Hematopoietic multipotent progenitor cell treated with erythropoietin and hydrocortisone succinate and interleukin-3 and kit ligand, for 6 days (in vitro differentiated cells): Measurements from ENCODE around the gene TWSG1.

Source experiments
- DNase-seq: peaks from one replicate; pipeline ENCODE4 v3.0.0-alpha.2; 2015

Gene TWSG1

DNA sequence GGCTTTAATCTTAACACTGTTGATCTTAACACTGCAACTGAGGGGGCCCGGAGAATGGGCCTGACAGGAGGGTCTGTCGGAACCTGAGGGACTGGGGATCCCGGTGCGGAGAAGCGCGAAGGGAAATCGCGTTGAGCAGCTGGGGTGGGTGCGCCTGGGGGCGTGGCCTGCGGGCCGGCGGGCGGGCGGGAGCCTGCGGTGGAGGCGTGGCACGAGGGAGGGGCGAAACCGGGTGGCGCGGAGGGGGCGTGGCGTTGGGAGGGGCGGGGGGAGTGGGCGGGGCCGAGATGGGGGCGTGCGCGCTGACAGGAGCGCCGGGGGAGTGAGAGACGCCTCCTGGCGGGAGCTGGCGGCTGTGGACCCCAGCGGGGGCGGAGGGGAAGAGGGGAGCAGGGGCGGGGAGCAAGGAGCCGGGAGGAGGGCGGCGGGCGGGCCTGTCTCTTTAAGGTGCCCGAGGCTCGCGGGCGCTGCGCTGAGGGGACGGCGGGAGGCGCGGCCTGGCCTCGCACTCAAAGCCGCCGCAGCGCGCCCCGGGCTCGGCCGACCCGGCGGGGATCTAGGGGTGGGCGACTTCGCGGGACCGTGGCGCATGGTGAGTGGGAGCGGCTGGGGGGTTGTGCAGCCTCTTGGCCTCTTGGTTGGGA lies at the start of gene TWSG1:
Gene TWSG1 (plus strand): TSS at position 445 of the 644 bp plus-strand sequence. CDS start 2,457 bp downstream, outside the sequence.
- peak; percentile 97 for DNase-seq

DNA sequence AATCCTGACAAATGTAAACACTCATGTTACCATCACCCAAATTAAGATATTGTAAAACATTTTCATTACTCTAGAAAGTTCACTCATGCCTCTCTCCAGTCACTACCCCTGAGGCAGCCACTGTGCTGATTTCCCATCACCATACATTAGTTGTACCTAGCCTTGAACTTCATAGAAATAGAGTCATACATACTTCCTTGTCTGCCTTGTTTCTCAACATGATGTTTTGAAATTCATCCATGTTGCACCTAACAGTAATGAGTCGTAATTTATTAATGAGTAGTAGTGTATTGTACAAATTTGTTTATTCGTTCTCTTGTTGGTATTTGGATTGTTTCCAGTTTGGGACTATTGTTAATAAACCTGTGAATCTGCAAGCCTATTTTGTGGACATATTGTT lies 49.0 kb upstream of the TWSG1 start:
- DNase-seq: no peak

DNA sequence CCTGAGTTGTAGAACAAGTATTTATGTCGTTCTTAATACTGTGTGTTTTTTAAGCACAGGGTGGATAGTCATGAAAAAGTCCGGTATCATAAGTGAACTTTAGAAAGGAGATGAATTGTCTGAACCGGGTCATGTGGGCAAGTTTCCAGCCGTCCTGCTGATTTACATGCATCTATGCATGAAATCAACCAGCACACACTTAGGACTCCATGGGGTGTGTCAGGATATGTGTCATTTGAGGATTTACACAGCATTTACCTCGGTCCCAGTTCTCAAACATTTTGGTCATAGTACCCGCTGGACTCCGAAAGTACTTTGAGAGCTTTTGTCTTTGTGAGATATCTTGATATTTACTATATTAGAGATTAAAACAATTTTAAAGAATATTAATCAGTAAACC lies 47.5 kb upstream of the TWSG1 start:
- DNase-seq: no peak

DNA sequence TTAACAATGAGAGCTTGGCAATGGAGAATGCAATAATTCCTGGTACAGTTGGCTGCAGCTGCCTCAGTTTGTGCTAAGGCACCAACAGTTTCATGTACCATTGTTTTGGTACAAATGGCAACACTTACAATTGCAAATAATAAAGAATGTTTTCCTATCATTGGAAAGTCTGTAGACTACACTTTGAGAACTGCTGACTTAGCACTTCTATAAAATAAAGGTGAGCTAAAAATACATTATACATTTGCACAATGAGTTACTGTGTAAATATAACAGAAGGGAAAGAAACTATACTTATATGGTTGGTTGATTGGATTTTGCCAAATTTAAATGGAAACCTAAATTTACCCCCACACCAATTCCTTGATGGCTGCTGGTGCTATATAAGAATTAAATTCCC lies 44.9 kb upstream of the TWSG1 start:
- no peak for DNase-seq

DNA sequence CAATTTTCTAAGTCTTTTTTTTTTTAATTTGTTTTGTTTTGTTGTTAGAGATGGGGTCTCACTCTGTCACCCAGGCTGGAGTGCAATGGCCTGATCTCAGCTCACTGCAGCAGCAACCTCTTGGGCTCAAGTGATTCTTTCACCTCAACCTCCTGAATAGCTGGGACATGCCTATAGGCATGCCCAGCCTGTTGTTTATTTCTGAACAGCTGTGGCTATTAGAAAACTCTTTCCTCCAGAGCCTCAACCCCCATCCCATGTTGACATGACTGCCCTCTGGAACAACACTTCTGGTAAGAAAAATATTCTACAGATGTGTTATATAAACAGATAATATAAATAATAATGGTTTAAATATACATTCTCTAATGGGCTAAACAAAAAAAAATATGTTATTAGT lies 44.4 kb upstream of the TWSG1 start:
- no peak for DNase-seq

DNA sequence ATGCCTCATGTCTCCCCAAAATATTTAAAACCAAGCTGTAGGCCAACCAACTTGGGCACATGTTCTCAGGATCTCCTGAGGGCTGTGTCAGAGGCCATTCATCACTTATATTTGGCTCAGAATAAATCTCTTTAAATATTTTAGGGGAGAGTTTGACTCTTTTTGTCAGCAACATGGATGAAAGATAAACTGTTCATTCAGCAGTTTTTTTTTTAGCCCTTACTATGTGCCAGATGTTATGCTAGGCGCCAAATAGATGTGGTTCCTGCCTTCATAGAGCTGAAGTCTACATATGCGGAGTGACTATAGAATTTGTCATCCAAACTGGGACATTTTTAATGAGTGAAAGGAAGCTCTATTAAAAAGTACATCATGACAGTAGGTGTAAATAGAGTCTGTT lies 42.5 kb upstream of the TWSG1 start:
- no peak for DNase-seq

DNA sequence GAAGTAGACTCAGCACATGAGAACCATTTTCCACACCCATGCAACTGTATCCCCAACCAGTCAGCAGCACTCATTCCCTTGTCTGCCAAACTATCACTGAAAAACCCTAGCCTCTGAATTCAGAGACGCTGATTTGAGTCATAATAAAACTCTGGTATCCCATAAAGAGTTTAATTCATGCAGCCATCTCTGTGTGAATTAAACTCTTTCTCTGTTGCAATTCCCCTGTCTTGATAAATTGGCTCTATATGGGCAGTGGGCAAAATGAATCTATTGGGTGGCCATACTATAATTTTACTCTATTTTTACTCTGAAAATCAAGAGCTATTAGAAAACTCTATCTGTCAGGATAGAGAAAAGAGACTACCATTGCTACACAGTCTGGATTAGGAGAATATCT lies 40.6 kb upstream of the TWSG1 start:
- no peak for DNase-seq

DNA sequence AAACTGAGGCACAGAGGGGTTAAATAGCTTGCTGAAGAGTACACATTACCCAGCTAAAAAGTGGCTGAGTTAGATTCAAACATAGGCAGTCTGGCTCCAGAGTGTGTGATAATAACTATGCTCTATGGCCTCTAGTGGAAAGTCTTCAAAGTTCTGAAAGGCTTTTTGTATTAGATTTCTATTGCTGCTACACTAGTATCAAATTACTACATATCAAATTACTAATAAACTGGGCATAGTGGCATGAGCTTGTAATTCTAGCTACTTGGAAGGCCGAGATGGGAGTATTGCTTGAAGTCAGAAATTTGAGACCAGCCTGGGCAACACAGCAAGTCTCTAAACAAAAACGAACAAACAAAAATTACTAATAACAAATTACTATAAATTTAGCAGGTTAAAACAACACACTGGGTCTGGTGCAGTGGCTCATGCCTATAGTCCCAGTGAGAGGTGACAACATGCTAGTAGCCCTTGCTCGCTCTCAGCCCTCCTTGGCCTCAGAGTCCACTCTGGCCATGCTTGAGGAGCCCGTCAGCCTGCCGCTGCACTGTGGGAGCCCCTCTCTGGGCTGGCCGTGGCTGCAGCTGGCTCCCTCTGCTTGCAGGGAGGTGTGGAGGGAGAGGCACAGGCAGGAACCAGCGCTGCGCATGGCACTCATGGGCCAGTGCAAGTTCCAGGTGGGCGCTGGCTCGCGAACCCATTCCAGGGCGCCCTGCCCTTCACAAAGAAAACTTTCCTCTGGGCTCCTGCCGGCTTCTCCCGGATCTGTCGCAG lies 38.2 kb upstream of the TWSG1 start:
- no peak for DNase-seq

DNA sequence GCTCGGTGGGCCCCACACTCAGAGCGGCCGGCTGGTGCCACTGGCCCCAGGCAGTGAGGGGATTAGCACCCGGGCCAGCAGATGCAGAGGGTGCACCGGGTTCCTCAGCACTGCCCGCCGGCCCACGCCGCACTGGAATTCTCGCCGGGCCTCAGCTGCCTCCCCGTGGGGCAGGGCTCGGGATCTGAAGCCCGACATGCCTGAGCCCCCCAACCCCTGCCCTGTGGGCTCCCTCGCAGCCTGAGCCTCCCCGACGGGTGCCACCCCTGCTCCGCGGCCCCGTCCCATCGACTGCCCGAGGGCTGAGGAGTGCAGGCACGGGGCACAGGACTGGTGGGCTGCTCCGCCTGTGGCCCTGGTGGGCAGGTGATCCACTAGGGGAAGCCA lies 37.6 kb upstream of the TWSG1 start:
- no peak for DNase-seq

DNA sequence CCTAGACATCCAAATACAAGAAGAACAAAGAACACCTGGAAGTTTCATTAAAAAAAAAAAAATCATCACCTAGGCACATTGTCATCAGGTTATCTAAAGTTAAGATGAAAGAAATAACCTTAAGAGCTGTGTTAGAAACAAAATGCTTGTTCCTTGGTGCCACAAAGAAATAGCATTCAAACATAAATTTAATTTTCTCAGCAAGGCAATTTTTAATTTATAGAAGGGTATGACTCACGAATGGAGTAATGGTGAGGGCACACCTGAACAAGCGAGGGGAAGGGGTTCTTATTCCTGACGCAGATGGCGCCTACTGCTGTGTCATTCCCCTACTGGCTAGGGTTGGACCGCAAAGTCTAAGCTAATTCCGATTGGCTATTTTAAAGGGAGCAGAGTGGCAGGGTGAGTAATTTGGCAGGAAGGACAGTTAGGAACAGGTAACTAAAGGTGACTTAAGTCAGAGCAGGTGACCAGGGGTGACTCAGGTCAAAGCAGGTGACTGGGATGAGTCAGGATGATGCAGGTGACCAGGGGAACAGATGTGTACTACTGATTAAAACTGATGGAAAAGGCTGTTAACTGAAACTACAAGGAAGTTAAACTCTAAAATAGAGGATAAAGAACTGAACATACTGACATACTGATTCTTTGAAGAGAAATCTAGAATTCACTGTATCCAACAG lies 30.0 kb upstream of the TWSG1 start:
- DNase-seq: no peak

DNA sequence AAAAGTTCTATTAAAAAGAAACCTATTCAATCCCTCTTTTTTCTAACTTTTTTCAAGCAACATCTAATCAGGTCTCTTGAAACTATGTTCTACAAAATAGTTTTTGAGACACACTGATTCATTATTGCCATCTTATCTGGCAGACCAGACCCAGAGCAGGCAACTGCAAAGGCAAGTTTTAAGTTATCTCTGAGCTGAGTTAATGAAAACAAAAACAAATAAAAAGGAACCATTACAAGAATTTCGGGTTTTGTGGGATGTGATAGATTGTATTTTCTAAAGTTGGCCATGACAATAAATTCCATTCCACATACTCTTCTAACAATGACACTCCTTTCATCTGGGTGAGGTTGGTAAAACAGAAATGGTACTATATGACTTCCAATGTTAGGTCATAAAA lies 15.2 kb upstream of the TWSG1 start:
- DNase-seq: no peak

DNA sequence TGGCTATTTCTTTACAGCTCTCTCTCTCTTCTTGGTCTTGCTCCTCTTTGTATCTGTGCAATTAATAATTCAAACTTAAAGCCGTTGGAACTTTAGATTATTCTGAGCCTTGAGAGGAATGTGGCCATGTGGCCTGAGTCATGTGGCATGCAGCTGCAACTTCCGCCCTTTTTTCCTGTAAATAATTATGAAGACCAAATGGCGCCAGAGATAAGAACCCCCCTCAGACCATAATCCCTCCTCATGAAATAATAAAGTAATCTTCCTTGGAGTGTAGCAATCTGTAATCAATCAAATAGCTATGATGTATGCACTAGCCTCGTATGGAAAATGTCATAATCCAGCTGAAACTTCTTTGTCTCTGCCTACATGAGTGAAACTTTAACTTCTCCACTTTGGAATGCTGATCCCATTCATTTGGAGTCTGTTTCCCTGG lies 13.5 kb upstream of the TWSG1 start:
- peak; percentile 45 for DNase-seq

DNA sequence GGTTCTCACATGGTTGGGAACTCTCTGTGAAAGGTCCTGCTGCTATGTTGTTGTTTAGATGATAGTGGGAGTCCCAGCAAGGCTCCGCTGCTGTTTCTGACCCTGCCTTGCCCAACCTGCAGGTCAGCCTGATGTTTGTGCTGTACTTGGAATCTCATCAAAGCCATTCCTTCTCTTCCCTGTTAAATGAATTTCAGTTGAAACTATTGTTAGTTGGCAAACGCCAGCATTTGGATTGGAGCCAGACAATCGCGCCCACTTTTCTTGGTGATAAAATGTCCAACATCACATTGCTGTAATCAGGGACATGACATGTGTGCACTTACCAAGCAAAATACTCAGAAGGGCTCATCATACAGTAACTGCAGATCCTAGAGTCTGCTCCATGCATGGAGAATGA lies 12.8 kb upstream of the TWSG1 start:
- DNase-seq: peak; percentile 63

DNA sequence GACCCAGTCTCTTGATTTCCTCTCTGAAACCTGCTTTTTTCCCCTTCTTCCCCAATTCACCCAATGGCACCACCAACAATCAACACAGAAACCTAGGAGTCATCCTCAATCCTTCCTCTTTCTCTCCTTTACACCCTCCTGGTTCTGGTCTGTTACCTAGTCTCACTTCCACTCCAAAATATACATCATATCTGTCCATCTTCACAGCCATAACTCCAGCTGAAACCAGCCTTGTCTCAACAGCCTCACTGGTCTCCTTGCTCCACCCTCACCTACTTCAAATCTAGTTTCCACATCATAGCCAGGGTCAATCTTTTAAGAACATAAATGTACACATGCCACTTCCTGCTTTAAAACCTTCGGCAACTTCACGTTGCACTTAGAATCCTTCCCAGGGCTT lies 11.8 kb upstream of the TWSG1 start:
- DNase-seq: no peak

DNA sequence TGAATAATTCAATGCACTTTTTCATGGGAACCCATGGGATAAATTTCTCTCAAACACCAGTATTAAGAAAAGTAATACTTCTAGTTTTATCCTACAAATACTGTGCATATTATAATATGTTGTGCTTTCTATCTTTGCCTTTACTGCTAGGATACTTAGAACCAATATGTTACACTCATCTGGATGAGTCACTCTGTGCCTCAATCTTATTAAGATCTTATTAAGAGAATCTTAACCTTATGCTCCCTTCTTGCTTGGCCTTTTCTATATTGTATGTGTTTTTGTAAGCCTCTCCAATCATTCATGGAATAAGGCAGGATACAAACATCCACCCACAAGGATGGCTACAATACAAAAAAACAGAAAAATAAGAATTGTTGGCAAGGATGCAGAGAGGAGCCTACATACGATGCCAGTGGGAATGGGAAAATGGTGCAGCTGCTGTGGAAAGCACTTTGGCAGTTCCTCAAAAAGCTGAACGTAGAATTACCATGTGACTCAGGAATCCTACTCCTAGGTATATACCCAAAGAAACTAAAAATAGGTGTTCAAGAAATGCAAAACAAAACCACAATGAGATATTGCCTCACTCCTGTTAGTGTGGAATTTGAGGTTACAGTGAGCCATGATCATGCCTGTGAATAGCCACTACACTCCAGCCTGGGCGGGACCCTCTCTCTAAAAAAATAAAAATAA lies 10.7 kb upstream of the TWSG1 start:
- DNase-seq: no peak

DNA sequence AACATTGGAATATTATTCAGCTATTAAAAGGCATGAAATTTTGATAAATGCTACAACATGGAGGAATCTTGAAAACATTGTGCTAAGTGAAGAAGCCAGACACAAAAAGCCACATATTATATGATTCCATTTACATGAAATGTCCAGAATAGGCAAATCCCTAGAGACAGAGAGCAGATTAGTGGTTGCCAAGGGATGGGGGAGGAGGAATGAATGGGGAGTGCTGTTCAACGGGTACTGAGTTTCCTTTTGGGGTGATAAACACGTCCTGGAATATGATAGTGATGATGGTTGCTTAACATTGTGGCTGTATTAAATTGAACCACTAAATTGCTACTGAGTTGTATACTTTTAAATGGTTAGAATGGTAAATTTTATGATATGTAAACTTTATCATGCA lies 8.9 kb upstream of the TWSG1 start:
- DNase-seq: no peak

DNA sequence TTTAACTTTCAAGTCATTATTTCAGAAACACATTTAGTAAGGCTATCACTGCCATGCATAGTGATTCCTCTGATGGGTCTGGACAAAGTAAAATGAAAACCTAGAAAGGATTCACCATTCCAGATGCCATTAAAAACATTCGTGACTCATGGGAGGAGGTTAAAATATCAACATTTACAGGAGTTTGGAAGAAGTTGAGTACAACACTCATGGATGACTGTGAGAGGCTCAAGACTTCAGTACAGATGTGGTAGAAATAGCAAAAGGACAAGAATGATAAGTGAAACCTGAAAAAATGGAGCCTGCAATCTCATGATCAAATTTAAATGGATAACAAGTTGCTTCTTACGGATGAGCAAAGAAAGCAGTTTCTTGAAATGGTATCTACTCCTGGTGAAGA lies 5.8 kb upstream of the TWSG1 start:
- DNase-seq: no peak

DNA sequence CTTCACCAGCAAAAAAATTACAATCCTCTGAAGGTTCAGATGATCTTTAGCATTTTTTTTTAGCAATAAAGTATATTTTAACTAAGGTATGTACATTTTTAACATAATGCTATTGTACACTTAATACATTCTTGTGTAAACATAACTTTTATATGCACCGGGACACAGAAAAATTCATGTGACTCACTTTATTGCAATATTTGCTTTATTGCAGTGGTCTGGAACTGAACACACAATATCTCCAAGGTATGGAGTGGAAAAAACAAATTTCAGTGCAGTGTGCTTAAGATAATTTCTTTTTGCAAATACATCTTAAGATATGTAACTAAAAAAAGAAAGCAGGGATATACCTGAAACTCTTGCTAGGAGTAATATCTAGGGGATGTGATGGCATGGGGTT lies 5.1 kb upstream of the TWSG1 start:
- DNase-seq: no peak

DNA sequence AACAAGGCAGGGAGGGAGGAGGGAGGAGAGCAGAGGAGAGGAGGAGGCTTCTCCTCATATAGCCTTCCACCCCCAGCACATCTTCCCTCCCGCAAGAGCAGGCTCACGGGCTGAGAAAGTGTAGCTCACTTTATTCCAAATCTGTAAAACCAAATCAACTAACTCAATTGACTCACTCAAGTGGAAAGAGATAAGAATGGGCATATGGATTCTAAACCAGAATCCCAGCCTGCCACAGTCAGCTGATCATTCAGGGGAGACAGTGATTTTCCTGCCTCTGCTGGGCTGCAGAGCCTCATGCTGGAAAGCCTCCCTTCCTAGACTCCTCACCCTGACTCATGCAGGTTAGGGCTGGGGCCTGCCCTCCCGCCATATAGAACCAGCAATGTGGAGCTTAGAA lies 4.2 kb upstream of the TWSG1 start:
- no peak for DNase-seq

DNA sequence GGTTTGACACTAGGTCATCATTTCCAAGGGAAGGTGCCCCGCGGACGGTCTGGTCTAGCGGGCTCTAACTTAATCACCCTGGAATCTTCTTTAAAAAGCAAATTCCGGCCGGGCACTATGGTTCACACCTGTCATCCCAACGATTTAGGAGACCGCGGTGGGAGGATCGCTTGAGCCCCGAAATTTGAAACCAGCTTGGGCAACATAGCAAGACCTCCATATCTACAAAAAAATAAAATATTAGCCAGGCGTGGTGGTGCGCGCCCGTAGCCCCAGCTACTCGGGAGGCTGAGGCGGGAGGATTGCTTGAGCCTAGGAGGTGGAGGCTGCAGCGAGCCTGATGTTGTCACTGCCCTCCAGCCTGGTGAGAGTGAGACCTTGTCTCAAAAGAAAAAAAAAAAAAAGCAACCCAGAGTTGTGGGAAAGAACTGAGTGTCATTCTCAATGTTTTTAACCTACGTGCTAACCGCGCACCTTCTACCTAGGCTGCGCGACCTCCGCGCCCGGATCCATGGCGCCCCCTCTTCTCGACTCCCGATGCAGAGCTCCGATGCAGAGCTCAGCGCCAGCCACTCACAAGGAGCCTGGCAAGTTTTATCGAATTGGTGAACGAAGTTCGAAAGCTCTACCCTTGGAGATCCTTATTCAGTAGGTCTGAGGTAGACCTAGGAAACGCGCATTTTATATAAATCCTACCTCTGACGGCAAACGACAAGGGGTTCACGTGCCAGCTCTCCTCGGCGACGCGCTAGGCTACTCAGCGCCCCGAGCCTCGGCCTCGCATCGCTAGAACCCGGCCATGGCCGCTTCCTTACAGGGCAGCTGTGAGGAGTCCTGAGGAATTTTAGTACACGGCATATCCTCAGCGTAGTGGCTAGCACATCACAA lies 888 bp upstream of the TWSG1 start:
- DNase-seq: no peak

DNA sequence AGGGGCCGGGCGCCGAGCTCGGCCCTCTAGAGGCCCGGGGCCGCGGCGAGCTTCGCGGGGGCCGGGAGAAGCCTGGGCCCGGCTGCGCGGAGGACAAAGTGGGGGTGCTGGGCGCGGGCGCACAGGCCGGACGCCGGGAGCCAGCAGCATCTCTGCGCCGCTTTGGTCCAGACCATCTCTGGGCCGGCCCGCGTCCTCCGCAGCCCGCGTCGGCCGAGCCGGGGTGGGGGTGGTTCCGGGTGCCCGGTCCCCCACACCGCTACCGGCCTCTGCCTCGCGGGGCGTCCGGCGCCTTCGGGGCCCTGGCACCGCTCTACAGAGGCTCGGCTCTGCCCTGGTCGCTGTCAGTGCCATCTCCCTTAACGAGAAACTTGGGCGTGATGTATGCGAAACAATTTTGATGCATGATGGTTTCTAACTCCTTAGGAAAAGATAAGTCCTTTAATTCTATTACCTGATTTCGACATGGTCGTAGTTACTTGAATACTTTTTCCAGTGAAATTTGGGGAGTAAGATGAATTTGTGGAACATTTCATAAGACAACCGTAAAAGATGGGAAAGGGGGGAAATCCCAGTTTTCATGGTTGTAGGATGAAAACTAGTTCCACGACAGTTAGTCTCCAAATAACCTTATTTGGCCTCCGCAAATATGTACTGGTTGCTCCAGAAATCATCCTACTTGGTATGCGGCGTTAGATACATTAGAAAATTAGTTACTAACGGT lies 562 bp downstream of the TWSG1 start:
- DNase-seq: peak; percentile 73

DNA sequence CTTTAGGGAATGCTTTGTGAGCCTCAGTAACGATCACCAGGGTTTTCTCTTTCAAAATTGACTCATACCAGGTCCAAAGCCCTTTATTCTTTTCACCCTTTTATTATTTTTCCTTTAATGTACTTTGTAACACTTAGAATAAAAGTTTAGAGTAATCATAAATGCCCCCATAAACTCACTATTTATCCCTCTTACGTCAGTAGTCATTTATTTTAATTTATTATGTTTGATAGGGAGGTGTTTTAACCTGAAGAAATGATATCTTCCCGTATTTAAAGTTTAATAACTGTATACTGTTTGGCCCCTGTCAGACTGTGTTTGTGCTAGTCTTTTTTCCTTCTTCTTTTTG lies 1.1 kb downstream of the TWSG1 start:
- DNase-seq: no peak
